GM23248 (cell line): ENCODE results near the gene ADGRF1. TPM values are rescaled to one million over a fixed set of nuclear protein-coding genes. Genes with fewer than 3 reads are reported as not detected.

Experiments
- DNase-seq: peaks from one replicate; pipeline ENCODE4 v3.0.0-alpha.2; 2015
- H2AFZ ChIP-seq: fragments of 200-600 bp; sonication (generic); 2 replicates; pipeline ENCODE4 v1.6.1; 2016; ENCODE audit warnings: antibody characterized with exemption
- H3F3A ChIP-seq: fragments of 200-600 bp; sonication (generic); 2 replicates; pipeline ENCODE4 v1.6.1; 2016; ENCODE audit warnings: mild to moderate bottlenecking, antibody characterized with exemption, mixed run types; ENCODE audit not compliant: insufficient read depth
- H3K27ac ChIP-seq: fragments of 200-600 bp; sonication (generic); 2 replicates; pipeline ENCODE4 v1.5.1; 2016; ENCODE audit warnings: mild to moderate bottlenecking
- H3K27me3 ChIP-seq: fragments of 200-600 bp; sonication (generic); replicated peaks from 2 replicates; pipeline ENCODE4 v1.6.1; 2016; ENCODE audit warnings: mild to moderate bottlenecking; ENCODE audit not compliant: insufficient read depth
- H3K36me3 ChIP-seq: fragments of 200-600 bp; sonication (generic); 2 replicates; pipeline ENCODE4 v1.6.1; 2016; ENCODE audit warnings: low read depth, mild to moderate bottlenecking
- H3K4me1 ChIP-seq: fragments of 200-600 bp; sonication (generic); 2 replicates; pipeline ENCODE4 v1.6.1; 2016; ENCODE audit warnings: mild to moderate bottlenecking; ENCODE audit not compliant: insufficient read depth
- H3K4me2 ChIP-seq: fragments of 200-600 bp; sonication (generic); one replicate; pipeline ENCODE4 v1.6.1; 2016; ENCODE audit warnings: mild to moderate bottlenecking; ENCODE audit not compliant: unreplicated experiment
- H3K4me3 ChIP-seq: fragments of 200-600 bp; sonication (generic); 2 replicates; pipeline ENCODE4 v1.5.1; 2016; ENCODE audit warnings: mild to moderate bottlenecking
- H3K79me2 ChIP-seq: fragments of 200-600 bp; sonication (generic); 2 replicates; pipeline ENCODE4 v1.6.1; 2016; ENCODE audit warnings: mild to moderate bottlenecking; ENCODE audit not compliant: insufficient read depth
- H3K9ac ChIP-seq: fragments of 200-600 bp; sonication (generic); 2 replicates; pipeline ENCODE4 v1.6.1; 2016; ENCODE audit warnings: mild to moderate bottlenecking
- H3K9me2 ChIP-seq: fragments of 200-600 bp; sonication (generic); 2 replicates; pipeline ENCODE4 v1.6.1; 2016; ENCODE audit warnings: mixed run types, mild to moderate bottlenecking, moderate library complexity; ENCODE audit not compliant: insufficient read depth
- H3K9me3 ChIP-seq: fragments of 200-600 bp; sonication (generic); one replicate; pipeline ENCODE4 v1.6.1; 2017; ENCODE audit warnings: low read depth
- H4K20me1 ChIP-seq: fragments of 200-600 bp; sonication (generic); 2 replicates; pipeline ENCODE4 v1.6.0; 2016; ENCODE audit not compliant: insufficient read depth
- EZH2 ChIP-seq: fragments of 200-600 bp; sonication (generic); IDR thresholded peaks from 2 replicates; pipeline ENCODE4 v1.6.1; 2018; ENCODE audit warnings: antibody characterized with exemption, mild to moderate bottlenecking; ENCODE audit not compliant: insufficient read depth, poor library complexity, severe bottlenecking
- EZH2phosphoT487 ChIP-seq: fragments of 200-600 bp; sonication (generic); IDR thresholded peaks from 2 replicates; pipeline ENCODE4 v1.6.1; 2018; ENCODE audit warnings: antibody characterized with exemption, moderate library complexity, mild to moderate bottlenecking, low read depth; ENCODE audit not compliant: insufficient read depth
- WGBS, 2 experiments: methylation state at CpG; one replicate each; pipeline ENCODE4 v1.1.6; 2015 to 2017; ENCODE audit warnings: low lambda C conversion rate in 2 of 2, low coverage in 1 of 2; ENCODE audit errors: missing lambda C conversion rate in 2 of 2; 5-methylcytosine and 5-hydroxymethylcytosine counted together
- in situ Hi-C: fragments of 300-500 bp; cut with MboI; formaldehyde crosslinking; loops from 2 replicates; pipeline ENCODE4 v1.15.0; 2020
- polyA plus RNA-seq: library from polyadenylated mRNA; unstranded; fragments of >200 nt; fragmentation: Nextera tagmentation; extraction: Ambion mirVana; gene quantifications from 2 replicates; pipeline ENCODE4 v1.2.1, GENCODE V29; 2016
- total RNA-seq: library from RNA; depleted of rRNA; stranded (reverse); fragments of >200 nt; shearing (Covaris generic); gene quantifications from 2 replicates; pipeline ENCODE4 v1.2.3, GENCODE V29; 2014

ADGRF1 gene
- total and polyA plus RNA-seq, 2 experiments from 2014 or later: not detected

- DNase-seq: no peak
- no peaks in the 10 kb centered on the region for H4K20me1 ChIP-seq
- no peaks in the 10 kb centered on the region for H3F3A ChIP-seq
- H3K36me3 ChIP-seq: no peaks in the 10 kb centered on the region
- no peak overlapping the region for H3K27ac ChIP-seq
- H3K79me2 ChIP-seq: no peaks in the 10 kb centered on the region
- H3K9me2 ChIP-seq: no peaks in the 10 kb centered on the region
- TF ChIP-seq EZH2phosphoT487 (no peak), EZH2 (no peak)
- no peaks in the 10 kb centered on the region for H3K27me3 ChIP-seq
- in situ Hi-C loops: no loop called here
- no peak overlapping the region for H3K4me2 ChIP-seq
- WGBS, 2 experiments: 30 to 35% methylated on average over 2 of the region's 2 CpGs
- no peak overlapping the region for H3K9ac ChIP-seq
- H2AFZ ChIP-seq: no peak overlapping the region
- H3K9me3 ChIP-seq: no peaks in the 10 kb centered on the region
- H3K4me3 ChIP-seq: no peak overlapping the region
- no peaks in the 10 kb centered on the region for H3K4me1 ChIP-seq
Observed at GRCh38 chr6:47064274-47064673, 22.1 kb upstream of the ADGRF1 start.

- WGBS, 2 experiments: 51 to 58% methylated on average over 5 of the region's 5 CpGs
- in situ Hi-C loops: no loop called here
- DNase-seq: no peak
Observed at GRCh38 chr6:47062346-47062745, 20.2 kb upstream of the ADGRF1 start.

GRCh38 chr6:47061309-47062300, 19.5 kb upstream of the ADGRF1 start:
- no peaks in the 10 kb centered on the region for H3K79me2 ChIP-seq
- no peaks in the 10 kb centered on the region for H3K9me2 ChIP-seq
- H3K4me2 ChIP-seq: no peak overlapping the region
- H2AFZ ChIP-seq: no peak overlapping the region; the same call in 1 of the 2 replicates
- H4K20me1 ChIP-seq: no peaks in the 10 kb centered on the region
- no peak overlapping the region for H3K9ac ChIP-seq
- H3K36me3 ChIP-seq: no peaks in the 10 kb centered on the region
- DNase-seq: peak; percentile 12
- H3K27me3 ChIP-seq: no peaks in the 10 kb centered on the region
- H3K27ac ChIP-seq: no peak overlapping the region
- in situ Hi-C loops: no loop called here
- no peak overlapping the region for H3K4me3 ChIP-seq
- 0 to 2% methylated on average over 5 of the region's 5 CpGs for WGBS, 2 experiments
- H3F3A ChIP-seq: no peaks in the 10 kb centered on the region
- no peak for TF ChIP-seq EZH2phosphoT487
- TF ChIP-seq EZH2: no peak
- H3K9me3 ChIP-seq: no peaks in the 10 kb centered on the region
- H3K4me1 ChIP-seq: no peaks in the 10 kb centered on the region

More at GRCh38 chr6:47062346-47062745, 20.2 kb upstream of the ADGRF1 start:
- Histone ChIP-seq H3K36me3 (no peaks in the 10 kb centered on the region), H3K27ac (no peak overlapping the region), H2AFZ (no peak overlapping the region), H3K4me1 (no peaks in the 10 kb centered on the region), H3K9me2 (no peaks in the 10 kb centered on the region), H3K27me3 (no peaks in the 10 kb centered on the region), H3K4me2 (no peak overlapping the region), H3K9ac (no peak overlapping the region), H3K79me2 (no peaks in the 10 kb centered on the region), H3K9me3 (no peaks in the 10 kb centered on the region), H3K4me3 (no peak overlapping the region), H3F3A (no peaks in the 10 kb centered on the region), H4K20me1 (no peaks in the 10 kb centered on the region)
- TF ChIP-seq EZH2phosphoT487: no peak

- H3K9ac ChIP-seq: no peak overlapping the region
- in situ Hi-C loops: no loop called here
- no peaks in the 10 kb centered on the region for H3K9me3 ChIP-seq
- no peak overlapping the region for H2AFZ ChIP-seq
- 24% methylated on average over 5 of the region's 5 CpGs for WGBS, 2 experiments
- no peaks in the 10 kb centered on the region for H3K79me2 ChIP-seq
- H3K4me3 ChIP-seq: no peak overlapping the region
- H3K27me3 ChIP-seq: no peaks in the 10 kb centered on the region
- no peaks in the 10 kb centered on the region for H3F3A ChIP-seq
- H4K20me1 ChIP-seq: no peaks in the 10 kb centered on the region
- H3K9me2 ChIP-seq: no peaks in the 10 kb centered on the region
- no peak overlapping the region for H3K4me2 ChIP-seq
- H3K27ac ChIP-seq: no peak overlapping the region
- DNase-seq: no peak
- no peaks in the 10 kb centered on the region for H3K4me1 ChIP-seq
- H3K36me3 ChIP-seq: no peaks in the 10 kb centered on the region
- TF ChIP-seq EZH2 (no peak), EZH2phosphoT487 (no peak)
Observed at GRCh38 chr6:47059216-47059885, 17.2 kb upstream of the ADGRF1 start.
